NCI-H1105 (cell line): Measurements from ENCODE around the gene HPSE2.

Source experiments
- DNase-seq: peaks from one replicate; lab custom pipeline; 2025; lab: John Stamatoyannopoulos, UW

HPSE2 gene

GRCh38 chr10:98410135-98410743, 825.4 kb downstream of the HPSE2 start:
- DNase-seq, result no peak

- no peak for DNase-seq
Measured at GRCh38 chr10:98408799-98409198, 826.9 kb downstream of the HPSE2 start.

- no peak for DNase-seq
Measured at GRCh38 chr10:98407744-98408241, 827.9 kb downstream of the HPSE2 start.
